WTC11 (cell line): ENCODE results near the gene AGBL5. TPM values are rescaled to one million over a fixed set of nuclear protein-coding genes. Genes with fewer than 3 reads are reported as not detected.

ENCODE experiments used
- ATAC-seq: fragments of 200-7000 bp; cut with Tn5 transposase; 2 replicates; pipeline ENCODE4 v1.10.0; 2021; ENCODE audit warnings: mild to moderate bottlenecking, moderate library complexity
- CTCF ChIA-PET: fragments of 300-600 bp; sonication (Branson Sonifier 250); formaldehyde crosslinking; loops from one replicate; lab custom pipeline; 2021; ENCODE audit warnings: antibody characterized with exemption; lab: Charles Lee
- POLR2A ChIA-PET: fragments of 350-600 bp; sonication (Branson Sonifier 250); formaldehyde crosslinking; loops from one replicate; lab custom pipeline; 2021; ENCODE audit warnings: antibody characterized with exemption; lab: Charles Lee
- DNase-seq: peaks from one replicate; pipeline ENCODE4 v3.0.0; 2021; ENCODE audit warnings: low spot score
- H3K27ac Mint-ChIP-seq: 2 replicates; pipeline ENCODE4 v1.8.0; 2021; ENCODE audit warnings: mixed read lengths
- H3K27me3 Mint-ChIP-seq: 2 replicates; pipeline ENCODE4 v1.8.0; 2021; ENCODE audit warnings: low read depth, mild to moderate bottlenecking, moderate library complexity, mixed read lengths
- H3K36me3 Mint-ChIP-seq: 2 replicates; pipeline ENCODE4 v1.8.0; 2021; ENCODE audit warnings: mixed read lengths
- H3K4me1 Mint-ChIP-seq: 2 replicates; pipeline ENCODE4 v1.8.0; 2022; ENCODE audit warnings: mixed read lengths
- H3K4me3 Mint-ChIP-seq: 2 replicates; pipeline ENCODE4 v1.8.0; 2021; ENCODE audit warnings: mild to moderate bottlenecking, moderate library complexity, mixed read lengths
- H3K9me3 Mint-ChIP-seq: 2 replicates; pipeline ENCODE4 v1.8.0; 2021; ENCODE audit warnings: mixed read lengths
- ATF1 ChIP-seq: sonication (generic); formaldehyde crosslinking; IDR thresholded peaks from 2 replicates; pipeline ENCODE4 v1.8.1; 2023; ENCODE audit warnings: mild to moderate bottlenecking, moderate library complexity, missing genetic modification reagents
- ELF4 ChIP-seq: sonication (generic); formaldehyde crosslinking; IDR thresholded peaks from 2 replicates; pipeline ENCODE4 v1.8.1; 2022; ENCODE audit warnings: low read depth, mild to moderate bottlenecking, moderate library complexity, missing genetic modification reagents
- ETV6 ChIP-seq: sonication (generic); formaldehyde crosslinking; IDR thresholded peaks from 2 replicates; pipeline ENCODE4 v1.8.1; 2022; ENCODE audit warnings: mild to moderate bottlenecking, missing genetic modification reagents
- IRF1 ChIP-seq: sonication (generic); formaldehyde crosslinking; IDR thresholded peaks from 2 replicates; pipeline ENCODE4 v1.8.0; 2023; ENCODE audit warnings: missing genetic modification reagents
- JUN ChIP-seq: sonication (generic); formaldehyde crosslinking; IDR thresholded peaks from 2 replicates; pipeline ENCODE4 v1.8.0; 2023; ENCODE audit warnings: mild to moderate bottlenecking, missing genetic modification reagents
- NFE2L1 ChIP-seq: sonication (generic); formaldehyde crosslinking; IDR thresholded peaks from 2 replicates; pipeline ENCODE4 v1.8.1; 2023; ENCODE audit warnings: missing genetic modification reagents
- NFYB ChIP-seq: sonication (generic); formaldehyde crosslinking; conservative IDR thresholded peaks from 2 replicates; pipeline ENCODE4 v1.8.0; 2022; ENCODE audit warnings: low read depth, missing genetic modification reagents
- RELA ChIP-seq: sonication (generic); formaldehyde crosslinking; IDR thresholded peaks from 2 replicates; pipeline ENCODE4 v1.8.1; 2022; ENCODE audit warnings: missing genetic modification reagents, mild to moderate bottlenecking, borderline replicate concordance
- ZBTB21 ChIP-seq: sonication (generic); formaldehyde crosslinking; IDR thresholded peaks from 2 replicates; pipeline ENCODE4 v1.8.1; 2023; ENCODE audit warnings: mild to moderate bottlenecking, missing genetic modification reagents, borderline replicate concordance
- ZNF532 ChIP-seq: fragments of 250-450 bp; sonication (Bioruptor Pico); IDR thresholded peaks from 2 replicates; pipeline ENCODE4 v1.9.0; 2021; ENCODE audit warnings: mild to moderate bottlenecking, borderline replicate concordance
- total RNA-seq: library from RNA; stranded (reverse); gene quantifications from 3 replicates; pipeline ENCODE4 v1.2.3, GENCODE V29; 2021
- TF ChIP-seq, protein P1 (sequence below): sonication (generic); formaldehyde crosslinking; IDR thresholded peaks from 2 replicates; pipeline ENCODE4 v1.8.1; 2023; ENCODE audit warnings: mild to moderate bottlenecking, moderate library complexity, missing genetic modification reagents
- TF ChIP-seq, protein P2 (sequence below): sonication (generic); formaldehyde crosslinking; IDR thresholded peaks from 2 replicates; pipeline ENCODE4 v1.8.0; 2022; ENCODE audit warnings: mild to moderate bottlenecking, missing genetic modification reagents
- TF ChIP-seq, protein P3 (sequence below): fragments of 250-450 bp; sonication (Bioruptor Pico); IDR thresholded peaks from 2 replicates; pipeline ENCODE4 v1.9.0; 2021; ENCODE audit warnings: moderate library complexity, mild to moderate bottlenecking, inconsistent platforms, borderline replicate concordance
- TF ChIP-seq, protein P4 (sequence below): fragments of 250-450 bp; sonication (Bioruptor Pico); IDR thresholded peaks from 2 replicates; pipeline ENCODE4 v1.9.0; 2021; ENCODE audit warnings: mild to moderate bottlenecking

Gene AGBL5
- total RNA-seq, 1 experiment from 2014 or later, result 43.0 TPM

DNA sequence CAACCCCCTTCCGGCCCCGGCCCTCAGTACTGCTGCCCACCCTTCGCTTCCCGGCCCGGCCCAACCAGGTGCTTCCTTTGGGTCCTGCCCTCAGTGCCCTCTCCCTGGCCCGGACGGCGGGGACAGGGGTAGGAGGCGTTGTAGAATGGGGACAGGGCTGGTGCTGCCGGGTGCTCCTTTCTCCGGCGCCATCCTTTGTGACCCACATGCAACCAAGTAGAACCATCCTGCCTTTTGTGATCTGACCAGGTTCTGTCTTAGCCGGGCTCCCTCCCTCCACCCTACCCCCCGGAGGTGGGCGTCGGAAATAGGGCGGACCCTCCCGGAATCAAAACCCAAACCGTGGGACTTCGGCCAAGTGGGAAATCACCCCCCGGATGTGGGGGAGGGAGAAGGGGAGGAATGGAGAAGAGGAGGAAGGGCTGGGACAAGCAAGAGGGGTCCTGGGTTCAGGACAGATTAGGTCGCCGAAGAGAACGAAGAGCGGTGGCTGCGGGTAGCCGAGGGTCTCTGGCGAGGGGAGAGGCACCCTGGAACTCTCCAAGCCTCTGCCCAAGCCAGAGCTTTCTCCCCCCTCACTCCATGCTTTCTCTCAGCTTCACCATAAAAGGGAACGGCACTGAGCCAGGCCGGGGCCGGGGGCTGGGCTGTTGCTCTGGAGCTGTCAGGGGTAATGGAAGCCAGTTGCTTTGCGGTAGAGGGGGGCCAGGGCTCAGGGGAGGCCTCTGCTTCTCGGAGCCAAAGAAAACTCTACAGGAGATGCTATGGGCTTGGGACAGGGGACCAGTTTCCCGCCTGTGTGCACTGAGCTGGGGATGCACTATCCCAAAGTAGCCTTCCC, 20.7 kb downstream of the AGBL5 start (continued):
- TF ChIP-seq, protein P1, sequence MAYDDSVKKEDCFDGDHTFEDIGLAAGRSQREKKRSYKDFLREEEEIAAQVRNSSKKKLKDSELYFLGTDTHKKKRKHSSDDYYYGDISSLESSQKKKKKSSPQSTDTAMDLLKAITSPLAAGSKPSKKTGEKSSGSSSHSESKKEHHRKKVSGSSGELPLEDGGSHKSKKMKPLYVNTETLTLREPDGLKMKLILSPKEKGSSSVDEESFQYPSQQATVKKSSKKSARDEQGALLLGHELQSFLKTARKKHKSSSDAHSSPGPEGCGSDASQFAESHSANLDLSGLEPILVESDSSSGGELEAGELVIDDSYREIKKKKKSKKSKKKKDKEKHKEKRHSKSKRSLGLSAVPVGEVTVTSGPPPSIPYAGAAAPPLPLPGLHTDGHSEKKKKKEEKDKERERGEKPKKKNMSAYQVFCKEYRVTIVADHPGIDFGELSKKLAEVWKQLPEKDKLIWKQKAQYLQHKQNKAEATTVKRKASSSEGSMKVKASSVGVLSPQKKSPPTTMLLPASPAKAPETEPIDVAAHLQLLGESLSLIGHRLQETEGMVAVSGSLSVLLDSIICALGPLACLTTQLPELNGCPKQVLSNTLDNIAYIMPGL (CRISPR knock-in tag), result peak; percentile 17; the same call in 1 of the 2 replicates
- TF ChIP-seq RELA (no peak), ZBTB21 (CRISPR knock-in tag) (no peak), NFE2L1 (CRISPR knock-in tag) (no peak), ELF4 (no peak), IRF1 (no peak; the same call in 1 of the 2 replicates)
- TF ChIP-seq, protein P2, sequence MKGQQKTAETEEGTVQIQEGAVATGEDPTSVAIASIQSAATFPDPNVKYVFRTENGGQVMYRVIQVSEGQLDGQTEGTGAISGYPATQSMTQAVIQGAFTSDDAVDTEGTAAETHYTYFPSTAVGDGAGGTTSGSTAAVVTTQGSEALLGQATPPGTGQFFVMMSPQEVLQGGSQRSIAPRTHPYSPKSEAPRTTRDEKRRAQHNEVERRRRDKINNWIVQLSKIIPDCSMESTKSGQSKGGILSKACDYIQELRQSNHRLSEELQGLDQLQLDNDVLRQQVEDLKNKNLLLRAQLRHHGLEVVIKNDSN (CRISPR knock-in tag), result 0 out of 2 replicates have a peak, but pooled peaks have one; percentile 17
- TF ChIP-seq, protein P3, sequence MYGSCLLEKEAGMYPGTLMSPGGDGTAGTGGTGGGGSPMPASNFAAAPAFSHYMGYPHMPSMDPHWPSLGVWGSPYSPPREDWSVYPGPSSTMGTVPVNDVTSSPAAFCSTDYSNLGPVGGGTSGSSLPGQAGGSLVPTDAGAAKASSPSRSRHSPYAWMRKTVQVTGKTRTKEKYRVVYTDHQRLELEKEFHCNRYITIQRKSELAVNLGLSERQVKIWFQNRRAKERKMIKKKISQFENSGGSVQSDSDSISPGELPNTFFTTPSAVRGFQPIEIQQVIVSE (CRISPR knock-in tag), result no peak

DNA sequence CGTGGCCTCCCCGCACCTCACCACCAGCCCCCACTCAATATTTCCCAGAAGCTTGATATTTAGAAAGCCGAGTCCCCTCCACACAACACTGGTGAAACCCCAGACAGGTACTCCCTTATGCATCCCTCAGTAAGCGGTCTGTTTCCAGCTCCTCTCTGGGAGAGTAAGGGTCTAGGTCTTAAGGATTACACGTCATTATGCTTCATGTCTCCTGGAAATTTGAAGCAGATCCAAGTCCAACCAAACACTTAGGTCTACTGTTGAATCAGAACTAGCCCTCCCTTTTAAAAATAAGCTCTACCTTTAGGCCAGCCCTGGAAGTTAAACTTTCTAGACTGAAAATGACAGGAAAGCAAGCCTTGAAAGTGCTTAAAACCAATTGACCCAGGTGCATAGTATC, 21.5 kb downstream of the AGBL5 start:
- CTCF ChIA-PET, result interaction anchor here (0.6 to 4.5 kb wide), 9 partner anchors 8 to 207 kb away, joined by 3 to 50 read pairs (median 11); partner anchors contain the start of genes AGBL5, KHK and PREB
- H3K4me3 Mint-ChIP-seq, result peak overlapping the region; percentile 94
- no peak for TF ChIP-seq ELF4
- TF ChIP-seq NFYB (CRISPR knock-in tag), result no peak
- no peak for TF ChIP-seq ETV6 (CRISPR knock-in tag)
- no peak for TF ChIP-seq ATF1
- TF ChIP-seq, protein P1 (CRISPR knock-in tag), result no peak
- TF ChIP-seq, protein P4, sequence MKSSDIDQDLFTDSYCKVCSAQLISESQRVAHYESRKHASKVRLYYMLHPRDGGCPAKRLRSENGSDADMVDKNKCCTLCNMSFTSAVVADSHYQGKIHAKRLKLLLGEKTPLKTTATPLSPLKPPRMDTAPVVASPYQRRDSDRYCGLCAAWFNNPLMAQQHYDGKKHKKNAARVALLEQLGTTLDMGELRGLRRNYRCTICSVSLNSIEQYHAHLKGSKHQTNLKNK (CRISPR knock-in tag), result no peak
- TF ChIP-seq ZNF532 (CRISPR knock-in tag), result no peak
- no peak for TF ChIP-seq JUN (CRISPR knock-in tag)
- TF ChIP-seq, all 79 proteins: peak for 0
- peaks cover 13% of the 10 kb centered on the region for H3K4me1 Mint-ChIP-seq
- POLR2A ChIA-PET, result interaction anchor here (1.2 to 3.2 kb wide), 5 partner anchors 8 to 140 kb away, joined by 4 to 27 read pairs (median 9); partner anchors contain the start of genes AGBL5, KHK and SLC5A6
- no peaks in the 10 kb centered on the region for H3K9me3 Mint-ChIP-seq
- H3K27ac Mint-ChIP-seq, result no peak overlapping the region
- no peak for ATAC-seq
- peaks cover 10% of the 10 kb centered on the region for H3K27me3 Mint-ChIP-seq
- H3K36me3 Mint-ChIP-seq, result peaks cover 21% of the 10 kb centered on the region
- no peak for DNase-seq
